ENCODE measurements around the gene SMARCAD1.
"Not testable (repeated sequence)": the region's sequence is repeated elsewhere in the genome, so short reads cannot be mapped to it uniquely, and the experiment has no call there.

SMARCAD1 gene

DNA sequence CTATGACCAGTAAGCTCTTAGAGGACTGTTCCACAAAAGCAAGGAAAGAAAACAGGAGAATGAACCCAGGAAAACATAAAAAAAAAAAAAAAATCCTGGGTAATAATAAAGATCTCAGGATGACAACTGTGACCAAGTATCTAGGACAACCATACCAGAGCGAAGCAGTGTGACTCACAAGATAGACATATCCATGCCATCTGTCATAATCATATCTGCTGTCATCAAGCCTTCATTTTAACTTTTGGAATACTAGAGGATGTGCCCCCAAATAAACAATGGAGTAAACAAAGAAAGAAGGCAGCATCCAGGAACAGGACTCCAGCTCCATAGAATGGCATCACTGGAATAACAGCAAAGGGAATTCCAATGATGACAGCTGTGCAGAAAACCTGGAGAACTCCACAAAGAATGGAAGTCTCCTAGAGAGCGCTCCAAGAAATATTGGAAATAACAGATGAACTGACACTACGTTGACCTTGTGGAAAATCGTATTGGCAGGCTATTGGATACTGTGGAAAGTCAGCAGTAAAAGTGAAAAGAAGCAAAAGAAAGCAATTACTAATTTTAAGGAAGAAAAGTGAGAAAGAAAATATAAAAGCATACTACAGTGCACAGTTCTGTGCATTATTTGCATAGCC, 99.7 kb downstream of the SMARCAD1 start:
- DNase-seq, result no peak
- H3K36me3 ChIP-seq (ENCODE audit: control insufficient read depth, insufficient read depth, low read length), result no peaks in the 10 kb centered on the region
- no peaks in the 10 kb centered on the region for H3K4me1 ChIP-seq (ENCODE audit: control insufficient read depth, insufficient read depth, low read length, poor library complexity, severe bottlenecking)
- no peak overlapping the region for H3K4me3 ChIP-seq (ENCODE audit: insufficient read depth, low read depth, low read length, poor library complexity, severe bottlenecking)
- no peaks in the 10 kb centered on the region for H3K9me3 ChIP-seq (ENCODE audit: control insufficient read depth, low read length)
- no peaks in the 10 kb centered on the region for H3K27me3 ChIP-seq (replicated peaks; ENCODE audit: control insufficient read depth, insufficient read depth, low read length, poor library complexity, severe bottlenecking)
- no peak overlapping the region for H3K27ac ChIP-seq (ENCODE audit: insufficient read depth, low read length, poor library complexity, severe bottlenecking)

DNA sequence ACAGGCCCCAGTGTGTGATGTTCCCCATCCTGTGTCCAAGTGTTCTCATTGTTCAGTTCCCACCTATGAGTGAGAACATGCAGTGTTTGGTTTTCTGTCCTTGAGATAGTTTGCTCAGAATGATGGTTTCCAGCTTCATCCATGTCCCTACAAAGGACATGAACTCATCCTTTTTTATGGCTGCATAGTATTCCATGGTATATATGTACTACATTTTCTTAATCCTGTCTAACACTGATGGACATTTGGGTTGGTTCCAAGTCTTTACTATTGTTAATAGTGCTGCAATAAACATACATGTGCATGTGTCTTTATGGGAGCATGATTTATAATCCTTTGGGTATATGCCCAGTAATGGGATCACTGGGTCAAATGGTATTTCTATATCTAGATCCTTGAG, 112.3 kb downstream of the SMARCAD1 start:
- not testable (repeated sequence) for H3K4me3 ChIP-seq (ENCODE audit: insufficient read depth, low read depth, low read length, poor library complexity, severe bottlenecking); H3K4me1 ChIP-seq (ENCODE audit: control insufficient read depth, insufficient read depth, low read length, poor library complexity, severe bottlenecking); H3K27ac ChIP-seq (ENCODE audit: insufficient read depth, low read length, poor library complexity, severe bottlenecking); DNase-seq; H3K9me3 ChIP-seq (ENCODE audit: control insufficient read depth, low read length); H3K27me3 ChIP-seq (replicated peaks; ENCODE audit: control insufficient read depth, insufficient read depth, low read length, poor library complexity, severe bottlenecking); H3K36me3 ChIP-seq (ENCODE audit: control insufficient read depth, insufficient read depth, low read length)

DNA sequence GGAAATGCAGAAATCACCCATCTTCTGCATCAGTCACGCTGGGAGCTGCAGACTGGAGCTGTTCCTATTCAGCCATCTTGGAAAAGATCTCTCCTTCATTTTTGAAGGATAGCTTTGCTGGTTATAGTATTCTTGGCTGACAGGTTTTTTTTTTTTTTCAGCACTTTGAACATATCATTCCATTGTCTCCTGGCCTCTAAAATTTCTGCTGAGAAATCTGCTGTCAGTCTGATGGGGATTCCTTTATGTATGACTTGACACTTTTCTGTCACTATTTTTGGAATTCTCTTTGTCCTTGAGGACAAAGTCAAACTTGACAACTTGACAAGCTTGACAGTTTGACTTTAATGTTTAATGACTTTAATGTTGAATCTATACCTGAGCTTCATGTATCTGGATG, 118.2 kb downstream of the SMARCAD1 start:
- Histone ChIP-seq H3K9me3 (ENCODE audit: control insufficient read depth, low read length) (peaks cover 7% of the 10 kb centered on the region), H3K4me3 (ENCODE audit: insufficient read depth, low read depth, low read length, poor library complexity, severe bottlenecking) (no peak overlapping the region), H3K27ac (ENCODE audit: insufficient read depth, low read length, poor library complexity, severe bottlenecking) (no peak overlapping the region), H3K36me3 (ENCODE audit: control insufficient read depth, insufficient read depth, low read length) (no peaks in the 10 kb centered on the region), H3K4me1 (ENCODE audit: control insufficient read depth, insufficient read depth, low read length, poor library complexity, severe bottlenecking) (no peaks in the 10 kb centered on the region), H3K27me3 (replicated peaks; ENCODE audit: control insufficient read depth, insufficient read depth, low read length, poor library complexity, severe bottlenecking) (no peaks in the 10 kb centered on the region)
- no peak for DNase-seq

GRCh38 chr4:94329933-94330332, 122.3 kb downstream of the SMARCAD1 start:
- Histone ChIP-seq H3K4me3 (ENCODE audit: insufficient read depth, low read depth, low read length, poor library complexity, severe bottlenecking) (no peak overlapping the region), H3K27me3 (replicated peaks; ENCODE audit: control insufficient read depth, insufficient read depth, low read length, poor library complexity, severe bottlenecking) (no peaks in the 10 kb centered on the region), H3K9me3 (ENCODE audit: control insufficient read depth, low read length) (peaks cover 7% of the 10 kb centered on the region), H3K36me3 (ENCODE audit: control insufficient read depth, insufficient read depth, low read length) (no peaks in the 10 kb centered on the region), H3K4me1 (ENCODE audit: control insufficient read depth, insufficient read depth, low read length, poor library complexity, severe bottlenecking) (no peaks in the 10 kb centered on the region), H3K27ac (ENCODE audit: insufficient read depth, low read length, poor library complexity, severe bottlenecking) (no peak overlapping the region)
- no peak for DNase-seq

DNA sequence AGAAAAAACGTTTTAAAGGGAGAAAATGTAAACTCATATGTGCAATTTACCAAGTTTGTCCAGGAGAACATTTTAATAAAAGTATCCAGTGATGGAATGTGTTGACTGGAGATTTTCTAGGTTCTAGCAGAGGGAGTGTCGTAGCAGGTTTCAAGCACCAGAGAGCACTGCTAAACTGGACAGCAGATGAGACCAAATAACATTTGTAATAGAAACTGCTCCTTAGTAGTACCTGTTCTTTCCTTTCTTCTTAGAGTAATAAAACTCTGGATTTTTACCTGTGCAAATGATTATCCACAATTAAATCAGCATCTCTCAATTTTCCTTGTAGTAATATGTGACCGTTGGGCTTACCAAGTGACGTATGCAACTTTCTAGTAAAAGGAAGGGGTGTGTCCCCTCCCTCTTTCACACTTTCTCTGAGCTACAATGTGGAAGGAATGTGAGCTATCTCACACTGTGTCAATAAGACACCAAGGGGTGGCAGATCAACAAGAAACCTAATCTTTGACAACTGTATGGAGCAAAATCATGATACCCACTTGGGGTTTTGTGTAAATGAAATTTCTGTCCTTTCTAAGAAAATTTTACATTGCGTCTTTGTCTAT, 125.4 kb downstream of the SMARCAD1 start:
- Histone ChIP-seq H3K36me3 (ENCODE audit: control insufficient read depth, insufficient read depth, low read length) (no peaks in the 10 kb centered on the region), H3K4me1 (ENCODE audit: control insufficient read depth, insufficient read depth, low read length, poor library complexity, severe bottlenecking) (no peaks in the 10 kb centered on the region), H3K4me3 (ENCODE audit: insufficient read depth, low read depth, low read length, poor library complexity, severe bottlenecking) (no peak overlapping the region), H3K27ac (ENCODE audit: insufficient read depth, low read length, poor library complexity, severe bottlenecking) (no peak overlapping the region), H3K27me3 (replicated peaks; ENCODE audit: control insufficient read depth, insufficient read depth, low read length, poor library complexity, severe bottlenecking) (no peaks in the 10 kb centered on the region), H3K9me3 (ENCODE audit: control insufficient read depth, low read length) (no peaks in the 10 kb centered on the region)
- DNase-seq, result no peak

DNA sequence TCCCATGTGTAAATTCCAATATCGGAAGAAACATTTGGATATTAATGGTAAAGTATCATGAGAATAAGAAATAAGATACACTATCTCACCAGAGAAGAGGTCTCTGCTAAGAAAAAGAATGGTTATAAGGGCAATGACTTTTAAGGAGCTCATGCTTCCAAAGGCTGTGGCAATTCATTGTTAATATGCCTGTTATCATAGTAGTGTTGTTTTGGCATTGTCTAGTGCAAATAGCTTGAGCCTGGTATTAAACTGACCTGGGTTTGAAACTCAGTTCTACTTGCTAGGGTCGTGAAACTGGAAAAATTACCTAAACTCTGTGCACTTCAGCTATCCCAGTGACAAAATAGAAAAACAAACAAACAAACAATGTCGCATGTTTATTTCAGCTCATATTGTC, 126.2 kb downstream of the SMARCAD1 start:
- Histone ChIP-seq H3K9me3 (ENCODE audit: control insufficient read depth, low read length) (no peaks in the 10 kb centered on the region), H3K36me3 (ENCODE audit: control insufficient read depth, insufficient read depth, low read length) (no peaks in the 10 kb centered on the region), H3K27me3 (replicated peaks; ENCODE audit: control insufficient read depth, insufficient read depth, low read length, poor library complexity, severe bottlenecking) (no peaks in the 10 kb centered on the region), H3K4me1 (ENCODE audit: control insufficient read depth, insufficient read depth, low read length, poor library complexity, severe bottlenecking) (peaks cover 2% of the 10 kb centered on the region), H3K27ac (ENCODE audit: insufficient read depth, low read length, poor library complexity, severe bottlenecking) (no peak overlapping the region), H3K4me3 (ENCODE audit: insufficient read depth, low read depth, low read length, poor library complexity, severe bottlenecking) (no peak overlapping the region)
- DNase-seq, result no peak

DNA sequence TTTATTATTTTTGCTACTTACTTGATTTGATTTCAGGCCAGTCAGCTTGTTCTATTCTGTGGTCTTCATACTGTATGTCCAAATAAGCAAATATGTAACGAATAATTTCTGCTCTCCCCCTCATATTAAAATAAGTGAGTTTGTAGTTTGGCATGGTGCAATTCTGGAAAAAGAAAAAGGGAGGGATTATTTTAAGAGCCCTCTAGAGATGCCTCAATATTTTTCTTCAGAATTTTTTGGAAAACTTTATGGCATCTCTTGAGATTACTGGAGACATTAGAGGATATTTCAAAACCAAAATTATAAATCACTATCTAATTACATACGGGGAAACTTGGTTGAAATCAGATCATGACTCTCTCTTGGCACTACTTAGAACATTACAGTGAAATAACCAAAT, 126.8 kb downstream of the SMARCAD1 start:
- Histone ChIP-seq H3K27me3 (replicated peaks; ENCODE audit: control insufficient read depth, insufficient read depth, low read length, poor library complexity, severe bottlenecking) (no peaks in the 10 kb centered on the region), H3K4me1 (ENCODE audit: control insufficient read depth, insufficient read depth, low read length, poor library complexity, severe bottlenecking) (peaks cover 5% of the 10 kb centered on the region), H3K27ac (ENCODE audit: insufficient read depth, low read length, poor library complexity, severe bottlenecking) (no peak overlapping the region), H3K9me3 (ENCODE audit: control insufficient read depth, low read length) (no peaks in the 10 kb centered on the region), H3K36me3 (ENCODE audit: control insufficient read depth, insufficient read depth, low read length) (no peaks in the 10 kb centered on the region), H3K4me3 (ENCODE audit: insufficient read depth, low read depth, low read length, poor library complexity, severe bottlenecking) (no peak overlapping the region)
- DNase-seq, result no peak

GRCh38 chr4:94334962-94335361, 127.3 kb downstream of the SMARCAD1 start:
- no peak overlapping the region for H3K27ac ChIP-seq (ENCODE audit: insufficient read depth, low read length, poor library complexity, severe bottlenecking)
- no peaks in the 10 kb centered on the region for H3K27me3 ChIP-seq (replicated peaks; ENCODE audit: control insufficient read depth, insufficient read depth, low read length, poor library complexity, severe bottlenecking)
- DNase-seq, result no peak
- no peak overlapping the region for H3K4me3 ChIP-seq (ENCODE audit: insufficient read depth, low read depth, low read length, poor library complexity, severe bottlenecking)
- peaks cover 5% of the 10 kb centered on the region for H3K4me1 ChIP-seq (ENCODE audit: control insufficient read depth, insufficient read depth, low read length, poor library complexity, severe bottlenecking)
- no peaks in the 10 kb centered on the region for H3K36me3 ChIP-seq (ENCODE audit: control insufficient read depth, insufficient read depth, low read length)
- no peaks in the 10 kb centered on the region for H3K9me3 ChIP-seq (ENCODE audit: control insufficient read depth, low read length)

GRCh38 chr4:94336303-94336702, 128.6 kb downstream of the SMARCAD1 start:
- Histone ChIP-seq H3K9me3 (ENCODE audit: control insufficient read depth, low read length) (no peaks in the 10 kb centered on the region), H3K4me3 (ENCODE audit: insufficient read depth, low read depth, low read length, poor library complexity, severe bottlenecking) (no peak overlapping the region), H3K27ac (ENCODE audit: insufficient read depth, low read length, poor library complexity, severe bottlenecking) (no peak overlapping the region), H3K27me3 (replicated peaks; ENCODE audit: control insufficient read depth, insufficient read depth, low read length, poor library complexity, severe bottlenecking) (no peaks in the 10 kb centered on the region), H3K4me1 (ENCODE audit: control insufficient read depth, insufficient read depth, low read length, poor library complexity, severe bottlenecking) (peaks cover 5% of the 10 kb centered on the region), H3K36me3 (ENCODE audit: control insufficient read depth, insufficient read depth, low read length) (no peaks in the 10 kb centered on the region)
- no peak for DNase-seq

DNA sequence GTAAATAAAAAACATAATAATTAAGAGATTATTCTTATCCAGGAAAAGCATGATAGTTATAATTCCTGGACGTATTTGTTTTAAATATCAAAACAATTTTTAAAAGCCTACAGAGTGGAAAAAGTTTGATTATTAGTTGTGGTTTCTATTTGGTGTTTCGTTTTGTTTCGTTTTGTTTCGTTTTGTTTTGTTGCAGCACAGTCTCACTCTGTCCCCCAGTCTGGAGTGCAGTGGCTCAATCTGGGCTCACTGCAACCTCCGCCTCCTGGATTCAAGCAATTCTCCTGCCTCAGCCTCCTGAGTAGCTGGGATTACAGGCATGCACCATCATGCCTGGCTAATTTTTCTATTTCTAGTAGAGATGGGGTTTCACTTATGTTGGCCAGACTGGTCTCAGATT, 129.1 kb downstream of the SMARCAD1 start:
- H3K36me3 ChIP-seq (ENCODE audit: control insufficient read depth, insufficient read depth, low read length); H3K9me3 ChIP-seq (ENCODE audit: control insufficient read depth, low read length); H3K4me3 ChIP-seq (ENCODE audit: insufficient read depth, low read depth, low read length, poor library complexity, severe bottlenecking); H3K4me1 ChIP-seq (ENCODE audit: control insufficient read depth, insufficient read depth, low read length, poor library complexity, severe bottlenecking); H3K27ac ChIP-seq (ENCODE audit: insufficient read depth, low read length, poor library complexity, severe bottlenecking); H3K27me3 ChIP-seq (replicated peaks; ENCODE audit: control insufficient read depth, insufficient read depth, low read length, poor library complexity, severe bottlenecking); DNase-seq: not testable (repeated sequence)
